A549 (cell line): ENCODE results near the gene ARMS2. TPM values are rescaled to one million over a fixed set of nuclear protein-coding genes. Genes with fewer than 3 reads are reported as not detected.

Experiments used
- ATAC-seq, 2 experiments: fragments of 200-7000 bp in 1 of 2; fragments of >200 bp in 1 of 2; cut with Nextera tagmentation in 1 of 2; cut with Tn5 transposase in 1 of 2; 3 replicates each; pipeline versions ENCODE4 v1.8.0 to v1.9.1; 2018 to 2020; ENCODE audit warnings: mild to moderate bottlenecking in 1 of 2, moderate library complexity in 1 of 2
- CTCF ChIA-PET: fragments of 300-600 bp; sonication (Branson Sonifier 250); formaldehyde crosslinking; extraction: SDS; loops from one replicate; lab custom pipeline; 2021; ENCODE audit warnings: antibody characterized with exemption, inconsistent platforms; lab: Yijun Ruan, JAX
- POLR2A ChIA-PET: fragments of 350-600 bp; formaldehyde crosslinking; extraction: SDS; loops from one replicate; lab custom pipeline; 2021; ENCODE audit warnings: antibody characterized with exemption, inconsistent platforms; lab: Yijun Ruan, JAX
- DNase-seq, 2 experiments: peaks; one replicate each; pipeline versions ENCODE4 v3.0.0 to v3.0.0-alpha.2; 2011 to 2016; ENCODE audit warnings: low read depth in 1 of 2, low spot score in 1 of 2
- FAIRE-seq: peaks from 2 replicates; lab custom pipeline; 2011; peaks lifted over from hg19 to GRCh38; lab: Jason Lieb, UNC
- H3K27ac ChIP-seq, 2 experiments: fragments of >200 bp; sonication (Bioruptor Twin); formaldehyde crosslinking; 3 replicates each; pipeline ENCODE4 v1.5.1; 2016 to 2017
- H3K4me1 ChIP-seq: fragments of >200 bp; sonication (Bioruptor Twin); formaldehyde crosslinking; 3 replicates; pipeline ENCODE4 v1.6.1; 2016
- H3K4me2 ChIP-seq: fragments of >200 bp; sonication (Bioruptor Twin); formaldehyde crosslinking; 3 replicates; pipeline ENCODE4 v1.6.1; 2016
- H3K4me3 ChIP-seq: fragments of >200 bp; sonication (Bioruptor Twin); formaldehyde crosslinking; 3 replicates; pipeline ENCODE4 v1.5.1; 2016
- H3K9me3 ChIP-seq: fragments of >200 bp; sonication (Bioruptor Twin); formaldehyde crosslinking; 3 replicates; pipeline ENCODE4 v1.6.1; 2016
- BCL3 ChIP-seq: fragments of >200 bp; sonication (Bioruptor Twin); formaldehyde crosslinking; IDR thresholded peaks from 3 replicates; pipeline ENCODE4 v1.6.1; 2016
- CBX2 ChIP-seq: fragments of 200-600 bp; sonication (generic); IDR thresholded peaks from 2 replicates; pipeline ENCODE4 v1.6.1; 2016; ENCODE audit warnings: low read depth, mild to moderate bottlenecking, borderline replicate concordance
- CHD2 ChIP-seq: fragments of 150-350 bp; IDR thresholded peaks from 2 replicates; pipeline ENCODE4 v1.6.1; 2014; ENCODE audit warnings: low read length; ENCODE audit not compliant: partially characterized antibody
- CHD4 ChIP-seq: fragments of 200-600 bp; sonication (generic); IDR thresholded peaks from 2 replicates; pipeline ENCODE4 v1.6.1; 2016; ENCODE audit warnings: antibody characterized with exemption, mild to moderate bottlenecking, borderline replicate concordance
- CTCF ChIP-seq: fragments of >200 bp; sonication (Bioruptor Twin); formaldehyde crosslinking; IDR thresholded peaks from 3 replicates; pipeline ENCODE4 v1.5.1; 2016
- E2F6 ChIP-seq: IDR thresholded peaks from 2 replicates; pipeline ENCODE4 v1.6.1; 2012; ENCODE audit warnings: low read depth, borderline replicate concordance
- EHF ChIP-seq: fragments of 250-450 bp; sonication (Bioruptor Pico); IDR thresholded peaks from 2 replicates; pipeline ENCODE4 v1.5.0; 2020; ENCODE audit warnings: mild to moderate bottlenecking
- FOSB ChIP-seq: fragments of 250-450 bp; sonication (Bioruptor Pico); IDR thresholded peaks from 2 replicates; pipeline ENCODE4 v1.5.0; 2020; ENCODE audit warnings: mild to moderate bottlenecking, moderate library complexity
- FOSL2 ChIP-seq, 2 experiments: fragments of 450-650 bp in 1 of 2; fragments of >200 bp in 1 of 2; sonication (Bioruptor Twin) in 1 of 2; formaldehyde crosslinking; IDR thresholded peaks; 2 replicates each; pipeline versions ENCODE4 v1.5.0 to v1.6.1; 2016 to 2020; ENCODE audit warnings: mild to moderate bottlenecking in 1 of 2, moderate library complexity in 1 of 2
- FOXS1 ChIP-seq: fragments of 250-450 bp; sonication (Bioruptor Pico); IDR thresholded peaks from 2 replicates; pipeline ENCODE4 v1.5.0; 2020; ENCODE audit warnings: mild to moderate bottlenecking, moderate library complexity
- HDAC2 ChIP-seq: fragments of 200-600 bp; sonication (generic); IDR thresholded peaks from 2 replicates; pipeline ENCODE4 v1.6.1; 2016
- HOXB13 ChIP-seq: fragments of 250-450 bp; sonication (Bioruptor Pico); IDR thresholded peaks from 2 replicates; pipeline ENCODE4 v1.5.0; 2020; ENCODE audit warnings: low read depth, mild to moderate bottlenecking, moderate library complexity
- HOXB5 ChIP-seq: fragments of 250-450 bp; sonication (Bioruptor Pico); IDR thresholded peaks from 2 replicates; pipeline ENCODE4 v1.5.0; 2020; ENCODE audit warnings: mild to moderate bottlenecking, moderate library complexity
- MAX ChIP-seq: IDR thresholded peaks from 2 replicates; pipeline ENCODE4 v1.6.1; 2012
- MYC ChIP-seq: IDR thresholded peaks from 2 replicates; pipeline ENCODE4 v1.6.1; 2012; ENCODE audit warnings: mild to moderate bottlenecking, inconsistent platforms, low read length, improper control_type of control experiment, borderline replicate concordance
- NFE2L2 ChIP-seq: fragments of 150-350 bp; conservative IDR thresholded peaks from 2 replicates; pipeline ENCODE4 v1.6.1; 2014; ENCODE audit warnings: low read length
- PBX3 ChIP-seq: IDR thresholded peaks from 2 replicates; pipeline ENCODE4 v1.6.1; 2012
- PHF8 ChIP-seq: fragments of 200-600 bp; sonication (generic); IDR thresholded peaks from 2 replicates; pipeline ENCODE4 v1.6.1; 2016; ENCODE audit warnings: low read depth, mild to moderate bottlenecking, antibody characterized with exemption, moderate library complexity, borderline replicate concordance
- POLR2AphosphoS2 ChIP-seq: conservative IDR thresholded peaks from 2 replicates; pipeline ENCODE4 v1.6.1; 2012; ENCODE audit warnings: low read length, improper control_type of control experiment, inconsistent platforms
- RAD21 ChIP-seq, 2 experiments: fragments of >200 bp in 1 of 2; sonication (Bioruptor Twin) in 1 of 2; formaldehyde crosslinking in 1 of 2; IDR thresholded peaks in 1 of 2; conservative IDR thresholded peaks in 1 of 2; 2 replicates in 1 of 2; 3 replicates in 1 of 2; pipeline ENCODE4 v1.6.1; 2012 to 2018; ENCODE audit warnings: inconsistent platforms in 1 of 2
- RARB ChIP-seq: fragments of 250-450 bp; sonication (Bioruptor Pico); IDR thresholded peaks from 2 replicates; pipeline ENCODE4 v1.8.0; 2021; ENCODE audit warnings: mild to moderate bottlenecking, moderate library complexity
- RFX5 ChIP-seq: fragments of 450-650 bp; IDR thresholded peaks from 2 replicates; pipeline ENCODE4 v1.7.1; 2014; ENCODE audit warnings: antibody characterized with exemption, mild to moderate bottlenecking, moderate library complexity
- RNF2 ChIP-seq: fragments of 200-600 bp; sonication (generic); IDR thresholded peaks from 2 replicates; pipeline ENCODE4 v1.6.1; 2016; ENCODE audit warnings: low read depth, mild to moderate bottlenecking, antibody characterized with exemption, moderate library complexity, borderline replicate concordance
- SMC3 ChIP-seq: fragments of >200 bp; sonication (Bioruptor Twin); formaldehyde crosslinking; IDR thresholded peaks from 3 replicates; pipeline ENCODE4 v1.6.1; 2018; ENCODE audit warnings: inconsistent platforms
- SREBF2 ChIP-seq: fragments of 450-650 bp; IDR thresholded peaks from 2 replicates; pipeline ENCODE4 v1.6.1; 2014; ENCODE audit warnings: mild to moderate bottlenecking, moderate library complexity
- TP53 ChIP-seq: fragments of 250-450 bp; sonication (Bioruptor Pico); IDR thresholded peaks from 2 replicates; pipeline ENCODE4 v1.5.0; 2021; ENCODE audit warnings: mild to moderate bottlenecking, moderate library complexity
- ZFP36 ChIP-seq: fragments of 450-650 bp; IDR thresholded peaks from 2 replicates; pipeline ENCODE4 v1.6.1; 2014; ENCODE audit warnings: borderline replicate concordance; ENCODE audit not compliant: partially characterized antibody
- ZNF302 ChIP-seq: fragments of 250-450 bp; sonication (Bioruptor Pico); IDR thresholded peaks from 2 replicates; pipeline ENCODE4 v1.9.0; 2021; ENCODE audit warnings: inconsistent platforms, mild to moderate bottlenecking, moderate library complexity
- WGBS: methylation state at CpG from one replicate; pipeline ENCODE4 v1.1.6; 2017; ENCODE audit errors: missing lambda C conversion rate; 5-methylcytosine and 5-hydroxymethylcytosine counted together
- polyA plus RNA-seq, 4 experiments: library from polyadenylated mRNA; depleted of rRNA in 3 of 4; stranded (reverse); fragments of >200 nt; fragmentation: RNase III in 1 of 4; extraction: RNeasy Plus Mini Kit Qiagen cat#74134 plus additional on column Dnase treatment in 1 of 4; gene quantifications; 2 replicates in 3 of 4; 3 replicates in 1 of 4; pipeline ENCODE4 v1.2.3, GENCODE V29; 2011 to 2017

ARMS2 gene
- polyA plus RNA-seq, 2 of the 4 experiments (the other 2 are of a cell fraction): not detected

- TF ChIP-seq CHD4 (no peak), MYC (no peak), TP53 (CRISPR knock-in tag) (no peak), HDAC2 (no peak), FOSB (CRISPR knock-in tag) (no peak), ZFP36 (no peak), HOXB5 (CRISPR knock-in tag) (no peak), EHF (CRISPR knock-in tag) (no peak), SMC3 (no peak), RAD21 (conservative IDR thresholded peaks at IDR 0.05 in 1 of 2, IDR thresholded peaks at IDR 0.05 in 1 of 2) (no peak)
Observed at GRCh38 chr10:122485670-122486069, 31.2 kb downstream of the ARMS2 start (continued).

GRCh38 chr10:122486406-122487080 is 32.1 kb downstream of the ARMS2 start:
- FAIRE-seq (no peak), ATAC-seq (no peak), DNase-seq (no peak)
- H3K27ac ChIP-seq: no peak overlapping the region
- H3K4me1 ChIP-seq: no peaks in the 10 kb centered on the region
- H3K4me2 ChIP-seq: no peak overlapping the region
- 73% methylated on average over 9 of the region's 9 CpGs for WGBS
- CTCF ChIA-PET: no interaction called here
- H3K4me3 ChIP-seq: no peak overlapping the region
- no peak for TF ChIP-seq RNF2
- no peak for TF ChIP-seq FOSL2 (IDR thresholded peaks at IDR 0.05)
- TF ChIP-seq FOSL2 (CRISPR knock-in tag; IDR thresholded peaks at IDR 0.05): no peak
- TF ChIP-seq TP53 (CRISPR knock-in tag): no peak
- TF ChIP-seq SREBF2: no peak
- TF ChIP-seq FOSB (CRISPR knock-in tag): no peak
- no peak for TF ChIP-seq ZNF302
- TF ChIP-seq MAX: no peak
- TF ChIP-seq RFX5: no peak
- H3K9me3 ChIP-seq: peaks cover 1% of the 10 kb centered on the region; the same call in 1 of the 3 replicates
- POLR2A ChIA-PET: no interaction called here

- POLR2A ChIA-PET: no interaction called here
- ATAC-seq (no peak), DNase-seq (no peak), FAIRE-seq (no peak)
- WGBS: 74% methylated on average over 16 of the region's 16 CpGs
- CTCF ChIA-PET: interaction anchor here (1.5 kb wide), 1 partner anchor 188 kb away, joined by 3 read pairs; no protein-coding TSS in a partner anchor
- H3K4me1 ChIP-seq: no peaks in the 10 kb centered on the region
- H3K9me3 ChIP-seq: no peaks in the 10 kb centered on the region
- H3K4me2 ChIP-seq: no peak overlapping the region
- H3K27ac ChIP-seq: no peak overlapping the region
- H3K4me3 ChIP-seq: no peak overlapping the region
- TF ChIP-seq FOSB (CRISPR knock-in tag) (no peak), HOXB13 (CRISPR knock-in tag) (no peak), HDAC2 (no peak), ZFP36 (no peak), FOXS1 (CRISPR knock-in tag) (no peak), CHD2 (no peak), PHF8 (no peak), CBX2 (no peak), BCL3 (no peak), POLR2AphosphoS2 (no peak), E2F6 (no peak), RARB (CRISPR knock-in tag) (no peak), RAD21 (conservative IDR thresholded peaks at IDR 0.05 in 1 of 2, IDR thresholded peaks at IDR 0.05 in 1 of 2) (no peak), SMC3 (no peak), CTCF (no peak), PBX3 (no peak), NFE2L2 (no peak)
Observed at GRCh38 chr10:122487174-122487765, 32.8 kb downstream of the ARMS2 start.
